ENCODE data around the gene SPTB.

- TF ChIP-seq ZNF274 (IDR thresholded peaks at IDR 0.05; ENCODE audit: low read depth, low read length) (no peak), SUZ12 (IDR thresholded peaks at IDR 0.05; ENCODE audit: extremely low read depth, insufficient read depth, insufficient read length) (no peak)
Observed at GRCh38 chr14:64795211-64795610, 84.5 kb downstream of the SPTB start.

All from NT2/D1 (cell line).